Mucosa of stomach (tissue), 1 donor: ENCODE measurements around the gene CATSPERD.
"Not testable (repeated sequence)": the region's sequence is repeated elsewhere in the genome, so short reads cannot be mapped to it uniquely, and the experiment has no call there.

ENCODE experiments used
- H3K27me3 ChIP-seq: one replicate; pipeline ENCODE4 v1.7.0; 2013; ENCODE audit warnings: mild to moderate bottlenecking, low read length; ENCODE audit not compliant: control insufficient read depth, insufficient read depth
- H3K36me3 ChIP-seq: one replicate; pipeline ENCODE4 v1.7.0; 2013; ENCODE audit warnings: low read length; ENCODE audit not compliant: control insufficient read depth, insufficient read depth
- H3K4me1 ChIP-seq: one replicate; pipeline ENCODE4 v1.7.0; 2013; ENCODE audit warnings: mild to moderate bottlenecking, low read length; ENCODE audit not compliant: control insufficient read depth, insufficient read depth
- H3K4me3 ChIP-seq: one replicate; pipeline ENCODE4 v1.7.0; 2013; ENCODE audit warnings: low read length
- H3K9ac ChIP-seq: one replicate; pipeline ENCODE4 v1.7.0; 2013; ENCODE audit warnings: mild to moderate bottlenecking, low read length, moderate library complexity
- H3K9me3 ChIP-seq: one replicate; pipeline ENCODE4 v1.7.0; 2013; ENCODE audit warnings: mild to moderate bottlenecking, low read length, moderate library complexity; ENCODE audit not compliant: control insufficient read depth
- donor health status: Pancreatic carcinoma.

The CATSPERD gene

GRCh38 chr19:5680084-5680436 lies 40.4 kb upstream of the CATSPERD start:
- H3K4me1 ChIP-seq = peaks cover 15% of the 10 kb centered on the region
- peak overlapping the region; percentile 88 for H3K9ac ChIP-seq
- H3K36me3 ChIP-seq = no peaks in the 10 kb centered on the region
- H3K27me3 ChIP-seq = no peaks in the 10 kb centered on the region
- peak overlapping the region; percentile 92 for H3K4me3 ChIP-seq
- no peaks in the 10 kb centered on the region for H3K9me3 ChIP-seq

- peaks cover 15% of the 10 kb centered on the region for H3K4me1 ChIP-seq
- peak within 1 kb of the TSS; percentile 92 for H3K4me3 ChIP-seq
- H3K36me3 ChIP-seq = no peaks in the 10 kb centered on the region
- no peaks in the 10 kb centered on the region for H3K27me3 ChIP-seq
- no peaks in the 10 kb centered on the region for H3K9me3 ChIP-seq
- peak within 1 kb of the TSS; percentile 88 for H3K9ac ChIP-seq
Measured at GRCh38 chr19:5680437-5681368, 39.7 kb upstream of the CATSPERD start, which contains the start of the genes HSD11B1L and MICOS13. Gene HSD11B1L, plus strand, starts transcription at chr19:5681027. Its CDS starts 3,806 bp downstream, at chr19:5684833. Gene MICOS13, minus strand, starts transcription at chr19:5680516. Its CDS starts 30 bp downstream, at chr19:5680486.

- peak overlapping the region; percentile 88 for H3K9ac ChIP-seq
- no peaks in the 10 kb centered on the region for H3K9me3 ChIP-seq
- H3K4me1 ChIP-seq = peaks cover 18% of the 10 kb centered on the region
- H3K36me3 ChIP-seq = no peaks in the 10 kb centered on the region
- peak overlapping the region; percentile 41 for H3K4me3 ChIP-seq
- no peaks in the 10 kb centered on the region for H3K27me3 ChIP-seq
Measured at GRCh38 chr19:5681391-5682106, 38.9 kb upstream of the CATSPERD start.

GRCh38 chr19:5682107-5682482 lies 38.3 kb upstream of the CATSPERD start:
- Histone ChIP-seq H3K4me3 (no peak overlapping the region), H3K36me3 (no peaks in the 10 kb centered on the region), H3K9me3 (no peaks in the 10 kb centered on the region), H3K27me3 (no peaks in the 10 kb centered on the region), H3K9ac (no peak overlapping the region), H3K4me1 (peaks cover 18% of the 10 kb centered on the region)

GRCh38 chr19:5683177-5683886 lies 37.1 kb upstream of the CATSPERD start:
- Histone ChIP-seq H3K36me3 (no peaks in the 10 kb centered on the region), H3K4me1 (peaks cover 18% of the 10 kb centered on the region), H3K9me3 (no peaks in the 10 kb centered on the region), H3K27me3 (no peaks in the 10 kb centered on the region), H3K4me3 (no peak overlapping the region), H3K9ac (no peak overlapping the region)

- H3K9ac ChIP-seq = no peak overlapping the region
- H3K4me1 ChIP-seq = peaks cover 11% of the 10 kb centered on the region
- no peaks in the 10 kb centered on the region for H3K9me3 ChIP-seq
- H3K4me3 ChIP-seq = no peak overlapping the region
- H3K27me3 ChIP-seq = no peaks in the 10 kb centered on the region
- no peaks in the 10 kb centered on the region for H3K36me3 ChIP-seq
Measured at GRCh38 chr19:5684694-5685430, 35.6 kb upstream of the CATSPERD start.

GRCh38 chr19:5686326-5686646 lies 34.2 kb upstream of the CATSPERD start:
- Histone ChIP-seq H3K4me3 (peak overlapping the region; percentile 33), H3K9me3 (no peaks in the 10 kb centered on the region), H3K4me1 (peaks cover 17% of the 10 kb centered on the region), H3K9ac (peak overlapping the region; percentile 51), H3K36me3 (no peaks in the 10 kb centered on the region), H3K27me3 (no peaks in the 10 kb centered on the region)

GRCh38 chr19:5686647-5687359 lies 33.6 kb upstream of the CATSPERD start:
- H3K4me1 ChIP-seq = peaks cover 18% of the 10 kb centered on the region
- H3K9ac ChIP-seq = peak overlapping the region; percentile 51
- peak overlapping the region; percentile 33 for H3K4me3 ChIP-seq
- no peaks in the 10 kb centered on the region for H3K36me3 ChIP-seq
- H3K27me3 ChIP-seq = no peaks in the 10 kb centered on the region
- no peaks in the 10 kb centered on the region for H3K9me3 ChIP-seq

- Histone ChIP-seq H3K36me3 (peaks cover 7% of the 10 kb centered on the region), H3K9ac (no peak overlapping the region), H3K27me3 (no peaks in the 10 kb centered on the region), H3K9me3 (no peaks in the 10 kb centered on the region), H3K4me1 (peaks cover 26% of the 10 kb centered on the region), H3K4me3 (peak overlapping the region; percentile 14)
Measured at GRCh38 chr19:5687360-5688198, 32.9 kb upstream of the CATSPERD start.

GRCh38 chr19:5688262-5688881 lies 32.1 kb upstream of the CATSPERD start:
- H3K4me1 ChIP-seq = peaks cover 29% of the 10 kb centered on the region
- not testable (repeated sequence) for H3K36me3 ChIP-seq, H3K9me3 ChIP-seq, H3K9ac ChIP-seq, H3K27me3 ChIP-seq, H3K4me3 ChIP-seq
